HCT116 (cell line): ENCODE measurements around the gene FXYD2. TPM values are rescaled to one million over a fixed set of nuclear protein-coding genes. Genes with fewer than 3 reads are reported as not detected.

ENCODE experiments used
- ATAC-seq: fragments of 200-7000 bp; cut with Tn5 transposase; 2 replicates; pipeline ENCODE4 v1.9.1; 2020; ENCODE audit warnings: mild to moderate bottlenecking, moderate library complexity
- BruUV-seq: library from RNA; stranded (reverse); fragments of 400-500 nt; replicated peaks from 2 replicates; lab custom pipeline; 2021; lab: Mats Ljungman, UMichigan
- CTCF ChIA-PET: fragments of 300-600 bp; sonication (Branson Sonifier 250); formaldehyde crosslinking; loops from one replicate; lab custom pipeline; 2021; ENCODE audit warnings: antibody characterized with exemption; lab: Charles Lee
- POLR2A ChIA-PET: fragments of 300-600, 350-600 bp; sonication (Branson Sonifier 250); formaldehyde crosslinking; loops from one replicate; lab custom pipeline; 2021; ENCODE audit warnings: antibody characterized with exemption; lab: Charles Lee
- RAD21 ChIA-PET, 2 experiments: fragments of 300-600 bp; sonication (Branson Sonifier 250); formaldehyde crosslinking; loops; one replicate each; lab custom pipeline; 2023; ENCODE audit warnings: low total read pairs in 2 of 2; ENCODE audit not compliant: uncharacterized antibody in 2 of 2, unreplicated experiment in 2 of 2, low non-redundant PET in 1 of 2; lab: Charles Lee
- DNase-seq: peaks from one replicate; pipeline ENCODE4 v3.0.0-alpha.2; 2010; ENCODE audit warnings: low read depth, low spot score
- H2AFZ ChIP-seq: fragments of 200-600 bp; shearing (Covaris generic), sonication (generic); 2 replicates; pipeline ENCODE4 v1.6.1; 2017; ENCODE audit warnings: low read depth, mixed run types, mixed read lengths, antibody characterized with exemption, low read length; ENCODE audit not compliant: poor library complexity, severe bottlenecking
- H3K27ac ChIP-seq: 2 replicates; pipeline ENCODE4 v1.5.1; 2012; ENCODE audit warnings: low read depth, low read length
- H3K27me3 ChIP-seq: fragments of 200-600 bp; sonication (generic); 2 replicates; pipeline ENCODE4 v1.6.1; 2016; ENCODE audit warnings: mixed run types, low read length, mixed read lengths; ENCODE audit not compliant: insufficient read depth
- H3K36me3 ChIP-seq, 2 experiments: fragments of 200-500 bp in 1 of 2; fragments of 200-600 bp in 1 of 2; sonication (Bioruptor generic) in 1 of 2; sonication (generic) in 1 of 2; 2 replicates each; pipeline versions ENCODE4 v1.5.1 to v1.6.1; 2014 to 2016; ENCODE audit warnings: low read length in 2 of 2, inconsistent platforms in 1 of 2, mixed read lengths in 1 of 2, mixed run types in 1 of 2; ENCODE audit not compliant: insufficient read depth in 2 of 2, control insufficient read depth in 1 of 2
- H3K4me1 ChIP-seq, 2 experiments: fragments of 200-600 bp in 1 of 2; sonication (generic) in 1 of 2; 2 replicates each; pipeline versions ENCODE4 v1.5.1 to v1.6.1; 2012 to 2017; ENCODE audit warnings: low read length in 2 of 2, inconsistent platforms in 1 of 2, mild to moderate bottlenecking in 1 of 2, mixed read lengths in 1 of 2, mixed run types in 1 of 2, moderate library complexity in 1 of 2; ENCODE audit not compliant: insufficient read depth in 2 of 2, control insufficient read depth in 1 of 2
- H3K4me2 ChIP-seq: fragments of 200-600 bp; sonication (generic); 2 replicates; pipeline ENCODE4 v1.6.1; 2017; ENCODE audit warnings: mixed run types, low read length, mixed read lengths
- H3K4me3 ChIP-seq, 2 experiments: fragments of 200-600 bp in 1 of 2; sonication (generic) in 1 of 2; replicated peaks in 1 of 2; 2 replicates each; pipeline ENCODE4 v1.5.1; 2011 to 2016; ENCODE audit warnings: low read length in 2 of 2, control low read depth in 1 of 2, low read depth in 1 of 2, mild to moderate bottlenecking in 1 of 2, mixed read lengths in 1 of 2, mixed run types in 1 of 2
- H3K79me2 ChIP-seq: fragments of 200-600 bp; sonication (generic); 2 replicates; pipeline ENCODE4 v1.6.1; 2017; ENCODE audit warnings: mild to moderate bottlenecking, mixed run types, low read length, moderate library complexity, mixed read lengths; ENCODE audit not compliant: insufficient read depth
- H3K9ac ChIP-seq: fragments of 200-600 bp; sonication (generic); 2 replicates; pipeline ENCODE4 v1.6.1; 2016; ENCODE audit warnings: low read length, mixed read lengths
- H3K9me2 ChIP-seq: fragments of 200-600 bp; sonication (generic), shearing (Covaris generic); 2 replicates; pipeline ENCODE4 v1.6.1; 2017; ENCODE audit warnings: mixed run types, mild to moderate bottlenecking, moderate library complexity; ENCODE audit not compliant: insufficient read depth
- H3K9me3 ChIP-seq, 2 experiments: fragments of 200-500 bp in 1 of 2; fragments of 200-600 bp in 1 of 2; sonication (Bioruptor generic) in 1 of 2; sonication (generic) in 1 of 2; 2 replicates each; pipeline ENCODE4 v1.6.1; 2014 to 2017; ENCODE audit warnings: low read length in 2 of 2, mixed read lengths in 2 of 2, inconsistent platforms in 1 of 2, low read depth in 1 of 2, mild to moderate bottlenecking in 1 of 2, mixed run types in 1 of 2, moderate library complexity in 1 of 2; ENCODE audit not compliant: control insufficient read depth in 1 of 2, insufficient read depth in 1 of 2
- H4K20me1 ChIP-seq: fragments of 200-600 bp; sonication (generic), shearing (Covaris generic); 2 replicates; pipeline ENCODE4 v1.6.1; 2017; ENCODE audit warnings: mixed run types, mild to moderate bottlenecking, moderate library complexity; ENCODE audit not compliant: insufficient read depth
- ATF3 ChIP-seq: IDR thresholded peaks from 2 replicates; pipeline ENCODE4 v1.6.1; 2012
- CEBPB ChIP-seq: IDR thresholded peaks from 2 replicates; pipeline ENCODE4 v1.6.1; 2012; ENCODE audit warnings: low read depth
- CTCF ChIP-seq, 3 experiments: fragments of 200-600 bp in 1 of 3; sonication (generic) in 1 of 3; IDR thresholded peaks in 2 of 3; conservative IDR thresholded peaks in 1 of 3; 2 replicates each; pipeline ENCODE4 v1.5.1; 2012 to 2017; ENCODE audit warnings: low read depth in 2 of 3, low read length in 2 of 3, antibody characterized with exemption in 1 of 3, borderline replicate concordance in 1 of 3, control low read depth in 1 of 3, mild to moderate bottlenecking in 1 of 3, mixed read lengths in 1 of 3, mixed run types in 1 of 3, moderate library complexity in 1 of 3; ENCODE audit not compliant: insufficient read depth in 1 of 3
- ELF1 ChIP-seq: IDR thresholded peaks from 2 replicates; pipeline ENCODE4 v1.6.1; 2012; ENCODE audit warnings: low read depth, borderline replicate concordance
- EZH2 ChIP-seq: fragments of 200-600 bp; sonication (generic); IDR thresholded peaks from 2 replicates; pipeline ENCODE4 v1.6.1; 2017; ENCODE audit warnings: antibody characterized with exemption, mixed run types
- FOSL1 ChIP-seq: IDR thresholded peaks from 2 replicates; pipeline ENCODE4 v1.6.1; 2012; ENCODE audit warnings: low read depth
- JUND ChIP-seq: IDR thresholded peaks from 2 replicates; pipeline ENCODE4 v1.6.1; 2012
- MAX ChIP-seq: IDR thresholded peaks from 2 replicates; pipeline ENCODE4 v1.6.1; 2012
- POLR2A ChIP-seq: IDR thresholded peaks from 2 replicates; pipeline ENCODE4 v1.7.0; 2011; ENCODE audit warnings: borderline replicate concordance; ENCODE audit not compliant: insufficient read depth, insufficient read length; ENCODE audit errors: extremely low read depth
- POLR2AphosphoS5 ChIP-seq: IDR thresholded peaks from 2 replicates; pipeline ENCODE4 v1.6.1; 2011; ENCODE audit warnings: mild to moderate bottlenecking, low read depth, low read length, moderate library complexity
- RAD21 ChIP-seq: IDR thresholded peaks from 2 replicates; pipeline ENCODE4 v1.6.1; 2012; ENCODE audit warnings: low read depth, mild to moderate bottlenecking
- REST ChIP-seq: IDR thresholded peaks from 2 replicates; pipeline ENCODE4 v1.6.1; 2012; ENCODE audit warnings: low read depth
- SIN3A ChIP-seq: IDR thresholded peaks from 2 replicates; pipeline ENCODE4 v1.6.1; 2012; ENCODE audit warnings: low read depth
- SP1 ChIP-seq: IDR thresholded peaks from 2 replicates; pipeline ENCODE4 v1.6.1; 2012; ENCODE audit warnings: low read depth
- YY1 ChIP-seq: IDR thresholded peaks from 2 replicates; pipeline ENCODE4 v1.6.1; 2011; ENCODE audit warnings: low read length, low read depth, moderate library complexity, mild to moderate bottlenecking; ENCODE audit not compliant: insufficient replicate concordance; ENCODE audit errors: extremely low read depth
- ZBTB33 ChIP-seq: IDR thresholded peaks from 2 replicates; pipeline ENCODE4 v1.6.1; 2011; ENCODE audit warnings: mild to moderate bottlenecking, low read length, moderate library complexity; ENCODE audit not compliant: insufficient replicate concordance; ENCODE audit errors: extremely low read depth
- ZFX ChIP-seq: fragments of 450-650 bp; IDR thresholded peaks from 2 replicates; pipeline ENCODE4 v1.6.1; 2017
- ZNF274 ChIP-seq: fragments of 200-500 bp; sonication (Bioruptor generic); IDR thresholded peaks from 2 replicates; pipeline ENCODE4 v1.6.1; 2014; ENCODE audit warnings: mild to moderate bottlenecking, low read depth, low read length, inconsistent platforms
- intact Hi-C: fragments of 100-400 bp; cut with micrococcal nuclease; formaldehyde crosslinking; loops from 2 replicates; pipeline ENCODE4 v1.10.0; 2022
- total RNA-seq: library from RNA; stranded (reverse); gene quantifications from one replicate; pipeline ENCODE4 v1.2.1, GENCODE V29; 2021; ENCODE audit not compliant: unreplicated experiment

Gene FXYD2
- total RNA-seq, 1 experiment from 2014 or later = 0.52 TPM

GRCh38 chr11:117771197-117771596 is 53.3 kb downstream of the FXYD2 start (continued):
- no peak for TF ChIP-seq ZBTB33

- H3K9me3 ChIP-seq = no peaks in the 10 kb centered on the region
- no peak for TF ChIP-seq ZFX
- TF ChIP-seq EZH2 = no peak
- no peak for TF ChIP-seq YY1
- TF ChIP-seq REST = no peak
- TF ChIP-seq MAX = no peak
- TF ChIP-seq RAD21 = no peak
- no peak for TF ChIP-seq FOSL1
- TF ChIP-seq CEBPB = no peak
- no peak for TF ChIP-seq ATF3
- TF ChIP-seq POLR2AphosphoS5 = no peak
- TF ChIP-seq ELF1 = no peak
- no peak for TF ChIP-seq POLR2A
- TF ChIP-seq ZNF274 = no peak
- TF ChIP-seq SP1 = no peak
- no peak for TF ChIP-seq JUND
- no peak for TF ChIP-seq SIN3A
- TF ChIP-seq CTCF (IDR thresholded peaks at IDR 0.05 in 2 of 3, conservative IDR thresholded peaks at IDR 0.05 in 1 of 3; ENCODE audit: borderline replicate concordance in 1 of 3, insufficient read depth in 1 of 3, low read depth in 2 of 3, low read length in 2 of 3) = no peak
- no peaks in the 10 kb centered on the region for H3K4me1 ChIP-seq
- ChIA-PET RAD21 (no interaction called here), CTCF (no interaction called here), POLR2A (no interaction called here)
- H3K9me2 ChIP-seq = no peaks in the 10 kb centered on the region
- no peaks in the 10 kb centered on the region for H4K20me1 ChIP-seq
- no peak overlapping the region for H3K4me2 ChIP-seq
- no peak for DNase-seq
- BruUV-seq = no TSS peak
- H3K36me3 ChIP-seq = no peaks in the 10 kb centered on the region
- intact Hi-C loops = no loop called here
- H3K4me3 ChIP-seq = no peak overlapping the region
- no peak overlapping the region for H2AFZ ChIP-seq
- no peak overlapping the region for H3K27ac ChIP-seq
- ATAC-seq = no peak
- peaks cover 25% of the 10 kb centered on the region for H3K27me3 ChIP-seq
- no peaks in the 10 kb centered on the region for H3K79me2 ChIP-seq
- H3K9ac ChIP-seq = no peak overlapping the region
Observed at GRCh38 chr11:117770061-117770460, 54.5 kb downstream of the FXYD2 start.
